GM23338 (cell line): ENCODE measurements around the gene TANGO2. TPM values are rescaled to one million over a fixed set of nuclear protein-coding genes. Genes with fewer than 3 reads are reported as not detected.

Experiments
- ATAC-seq: fragments of 200-7000 bp; cut with Tn5 transposase; 3 replicates; pipeline ENCODE4 v1.9.1; 2020
- DNase-seq: peaks from one replicate; pipeline ENCODE4 v3.0.0-alpha.2; 2015; ENCODE audit warnings: low spot score
- H2AFZ ChIP-seq: fragments of 200-600 bp; sonication (generic); 2 replicates; pipeline ENCODE4 v1.8.0; 2016; ENCODE audit warnings: antibody characterized with exemption, mild to moderate bottlenecking, moderate library complexity
- H3F3A ChIP-seq: fragments of 200-600 bp; sonication (generic); replicated peaks from 2 replicates; pipeline ENCODE4 v1.8.0; 2017; ENCODE audit warnings: antibody characterized with exemption, mixed run types, low read depth
- H3K27ac ChIP-seq: fragments of 200-600 bp; sonication (generic); 2 replicates; pipeline ENCODE4 v1.6.1; 2016; ENCODE audit warnings: low read depth
- H3K27me3 ChIP-seq: fragments of 200-600 bp; sonication (generic); 2 replicates; pipeline ENCODE4 v1.8.0; 2016; ENCODE audit warnings: mild to moderate bottlenecking, mixed run types, moderate library complexity; ENCODE audit not compliant: insufficient read depth
- H3K36me3 ChIP-seq: fragments of 200-600 bp; sonication (generic); 2 replicates; pipeline ENCODE4 v1.8.0; 2016; ENCODE audit warnings: mild to moderate bottlenecking; ENCODE audit not compliant: insufficient read depth
- H3K4me1 ChIP-seq: fragments of 200-600 bp; sonication (generic); 2 replicates; pipeline ENCODE4 v1.8.0; 2016; ENCODE audit warnings: mild to moderate bottlenecking, moderate library complexity; ENCODE audit not compliant: insufficient read depth
- H3K4me2 ChIP-seq: fragments of 200-600 bp; sonication (generic); 2 replicates; pipeline ENCODE4 v1.7.1; 2017; ENCODE audit warnings: mixed run types
- H3K4me3 ChIP-seq: fragments of 200-600 bp; sonication (generic); 2 replicates; pipeline ENCODE4 v1.6.1; 2016; ENCODE audit warnings: mixed run types
- H3K79me2 ChIP-seq: fragments of 200-600 bp; sonication (generic); replicated peaks from 2 replicates; pipeline ENCODE4 v1.8.0; 2017; ENCODE audit warnings: mild to moderate bottlenecking; ENCODE audit not compliant: insufficient read depth
- H3K9me2 ChIP-seq: fragments of 200-600 bp; sonication (generic); 2 replicates; pipeline ENCODE4 v1.8.0; 2017; ENCODE audit not compliant: insufficient read depth
- H4K20me1 ChIP-seq: fragments of 200-600 bp; sonication (generic); replicated peaks from 2 replicates; pipeline ENCODE4 v1.8.0; 2017; ENCODE audit warnings: mild to moderate bottlenecking; ENCODE audit not compliant: insufficient read depth
- H3K27ac Mint-ChIP-seq: 2 replicates; pipeline ENCODE4 v1.8.0; 2020; ENCODE audit warnings: inconsistent platforms, mild to moderate bottlenecking, moderate library complexity, mixed read lengths
- H3K27me3 Mint-ChIP-seq: 3 replicates; pipeline ENCODE4 v1.8.0; 2022; ENCODE audit warnings: low read depth, mild to moderate bottlenecking, moderate library complexity, mixed read lengths, inconsistent platforms; ENCODE audit not compliant: insufficient read depth, poor library complexity
- H3K36me3 Mint-ChIP-seq: 3 replicates; pipeline ENCODE4 v1.8.0; 2021; ENCODE audit warnings: low read depth, mild to moderate bottlenecking, inconsistent platforms, moderate library complexity, mixed read lengths
- H3K4me1 Mint-ChIP-seq: 3 replicates; pipeline ENCODE4 v1.8.0; 2020; ENCODE audit warnings: mild to moderate bottlenecking, inconsistent platforms, mixed read lengths
- H3K4me3 Mint-ChIP-seq: 3 replicates; pipeline ENCODE4 v1.8.0; 2021; ENCODE audit warnings: moderate library complexity, mild to moderate bottlenecking, inconsistent platforms, mixed read lengths
- H3K9me3 Mint-ChIP-seq: 3 replicates; pipeline ENCODE4 v1.8.0; 2020; ENCODE audit warnings: moderate library complexity, mild to moderate bottlenecking, inconsistent platforms, mixed read lengths
- CREB1 ChIP-seq: fragments of 250-450 bp; sonication (Bioruptor Pico); IDR thresholded peaks from 2 replicates; pipeline ENCODE4 v1.5.0; 2020; ENCODE audit warnings: low read depth, mild to moderate bottlenecking, moderate library complexity
- CTCF ChIP-seq, 2 experiments: fragments of 200-600 bp in 1 of 2; sonication (generic) in 1 of 2; conservative IDR thresholded peaks; 2 replicates each; pipeline versions ENCODE4 v1.5.1 to v1.6.1; 2016 to 2017; ENCODE audit warnings: antibody characterized with exemption in 2 of 2, low read depth in 2 of 2, mild to moderate bottlenecking in 2 of 2, moderate library complexity in 1 of 2
- ETS1 ChIP-seq: IDR thresholded peaks from 2 replicates; pipeline ENCODE4 v1.6.1; 2016; ENCODE audit warnings: antibody characterized with exemption
- EZH2 ChIP-seq: fragments of 200-600 bp; sonication (generic); IDR thresholded peaks from one replicate; pipeline ENCODE4 v1.8.0; 2017; ENCODE audit warnings: antibody characterized with exemption, mild to moderate bottlenecking, low read depth; ENCODE audit not compliant: unreplicated experiment
- EZH2phosphoT487 ChIP-seq: fragments of 200-600 bp; sonication (generic); IDR thresholded peaks from one replicate; pipeline ENCODE4 v1.8.1; 2018; ENCODE audit warnings: antibody characterized with exemption; ENCODE audit not compliant: unreplicated experiment
- JUNB ChIP-seq: IDR thresholded peaks from one replicate; pipeline ENCODE4 v1.6.1; 2016; ENCODE audit warnings: antibody characterized with exemption; ENCODE audit not compliant: unreplicated experiment
- NANOG ChIP-seq: IDR thresholded peaks from 2 replicates; pipeline ENCODE4 v1.6.1; 2016; ENCODE audit warnings: antibody characterized with exemption, borderline replicate concordance
- POLR2AphosphoS5 ChIP-seq: IDR thresholded peaks from 2 replicates; pipeline ENCODE4 v1.6.1; 2016; ENCODE audit warnings: antibody characterized with exemption, low read depth
- REST ChIP-seq: IDR thresholded peaks from one replicate; pipeline ENCODE4 v1.6.1; 2018; ENCODE audit warnings: antibody characterized with exemption; ENCODE audit not compliant: unreplicated experiment
- ZNF114 ChIP-seq: fragments of 250-450 bp; sonication (Bioruptor Pico); IDR thresholded peaks from 2 replicates; pipeline ENCODE4 v1.5.0; 2020; ENCODE audit warnings: mild to moderate bottlenecking, moderate library complexity
- ZNF331 ChIP-seq: fragments of 250-450 bp; sonication (Bioruptor Pico); IDR thresholded peaks from 2 replicates; pipeline ENCODE4 v1.5.0; 2020; ENCODE audit warnings: low read depth, mild to moderate bottlenecking, moderate library complexity
- ZNF462 ChIP-seq: fragments of 250-450 bp; sonication (Bioruptor Pico); IDR thresholded peaks from 2 replicates; pipeline ENCODE4 v1.5.0; 2020; ENCODE audit warnings: mild to moderate bottlenecking, moderate library complexity
- polyA plus RNA-seq: library from polyadenylated mRNA; unstranded; fragments of >200 nt; fragmentation: Nextera tagmentation; extraction: Ambion mirVana; gene quantifications from 2 replicates; pipeline ENCODE4 v1.2.1, GENCODE V29; 2016
- total RNA-seq: library from RNA; depleted of rRNA; stranded (reverse); fragments of >200 nt; shearing (Covaris generic); gene quantifications from 2 replicates; pipeline ENCODE4 v1.2.3, GENCODE V29; 2014

The TANGO2 gene
- total and polyA plus RNA-seq, 2 experiments from 2014 or later: 6.9 to 15.0 TPM

GRCh38 chr22:20011993-20012740 lies 8.7 kb upstream of the TANGO2 start:
- H3K4me2 ChIP-seq: no peak overlapping the region
- H2AFZ ChIP-seq: no peak overlapping the region
- peaks cover 3% of the 10 kb centered on the region; the same call in 1 of the 2 replicates for H3K4me1 ChIP-seq
- H3K27ac ChIP-seq: no peak overlapping the region
- no peaks in the 10 kb centered on the region for H3K79me2 ChIP-seq
- no peak for DNase-seq
- H4K20me1 ChIP-seq: no peaks in the 10 kb centered on the region
- TF ChIP-seq CTCF (conservative IDR thresholded peaks at IDR 0.05; ENCODE audit: low read depth in 2 of 2) (no peak), ZNF462 (CRISPR knock-in tag) (no peak), ETS1 (no peak), EZH2 (no peak), POLR2AphosphoS5 (no peak), JUNB (no peak), CREB1 (no peak), ZNF331 (CRISPR knock-in tag) (no peak), EZH2phosphoT487 (no peak), REST (no peak), NANOG (no peak), ZNF114 (no peak)
- no peaks in the 10 kb centered on the region for H3K36me3 ChIP-seq
- no peaks in the 10 kb centered on the region; the same call in 1 of the 2 replicates for H3F3A ChIP-seq
- no peaks in the 10 kb centered on the region for H3K9me2 ChIP-seq
- Mint-ChIP-seq H3K9me3 (no peaks in the 10 kb centered on the region), H3K4me1 (peaks cover 9% of the 10 kb centered on the region; the same call in 2 of the 3 replicates), H3K36me3 (no peaks in the 10 kb centered on the region; the same call in 2 of the 3 replicates), H3K27me3 (peaks cover 12% of the 10 kb centered on the region), H3K27ac (no peak overlapping the region), H3K4me3 (no peak overlapping the region)
- H3K27me3 ChIP-seq: peaks cover 13% of the 10 kb centered on the region
- no peak for ATAC-seq
- H3K4me3 ChIP-seq: no peak overlapping the region
